Natural killer cell (primary cell): Measurements from ENCODE around the gene TCOF1. TPM values are rescaled to one million over a fixed set of nuclear protein-coding genes. Genes with fewer than 3 reads are reported as not detected.

Experiments used
- ATAC-seq, 3 donors: fragments of 150-1000 bp in 2 of 3; fragments of 200-7000 bp in 1 of 3; cut with Tn5 transposase; 1 replicate in 1 of 3; 2 replicates in 2 of 3; pipeline ENCODE4 v1.10.0; 2021; ENCODE audit warnings: mild to moderate bottlenecking in 2 of 3, moderate library complexity in 2 of 3
- DNase-seq, 2 donors: peaks; one replicate each; pipeline versions ENCODE4 v3.0.0 to v3.0.0-alpha.2; 2013 to 2021; ENCODE audit warnings: mixed read lengths in 1 of 2
- H3K27ac ChIP-seq: one replicate; pipeline ENCODE4 v1.5.1; 2013; ENCODE audit warnings: mild to moderate bottlenecking, low read length
- H3K27me3 ChIP-seq: one replicate; pipeline ENCODE4 v1.6.1; 2013; ENCODE audit warnings: low read length; ENCODE audit not compliant: control insufficient read depth, insufficient read depth
- H3K36me3 ChIP-seq: one replicate; pipeline ENCODE4 v1.6.1; 2013; ENCODE audit warnings: low read length; ENCODE audit not compliant: control insufficient read depth, insufficient read depth
- H3K4me1 ChIP-seq: one replicate; pipeline ENCODE4 v1.6.1; 2013; ENCODE audit warnings: low read length; ENCODE audit not compliant: control insufficient read depth, insufficient read depth
- H3K4me3 ChIP-seq: one replicate; pipeline ENCODE4 v1.5.1; 2013; ENCODE audit warnings: low read length
- H3K9me3 ChIP-seq: one replicate; pipeline ENCODE4 v1.6.1; 2013; ENCODE audit warnings: low read length; ENCODE audit not compliant: control insufficient read depth, insufficient read depth
- H3K27ac Mint-ChIP-seq, 2 donors: one replicate each; pipeline ENCODE4 v1.8.0; 2022; ENCODE audit warnings: mild to moderate bottlenecking in 2 of 2, mixed read lengths in 2 of 2, moderate library complexity in 1 of 2
- H3K27me3 Mint-ChIP-seq, 2 donors: one replicate each; pipeline ENCODE4 v1.8.0; 2022; ENCODE audit warnings: low read depth in 2 of 2, mixed read lengths in 2 of 2
- H3K36me3 Mint-ChIP-seq: one replicate; pipeline ENCODE4 v1.8.0; 2022; ENCODE audit warnings: mixed read lengths
- H3K4me1 Mint-ChIP-seq, 2 donors: one replicate each; pipeline ENCODE4 v1.8.0; 2022; ENCODE audit warnings: mixed read lengths in 2 of 2
- H3K4me3 Mint-ChIP-seq: one replicate; pipeline ENCODE4 v1.8.0; 2022; ENCODE audit warnings: mild to moderate bottlenecking, moderate library complexity, mixed read lengths
- H3K9me3 Mint-ChIP-seq, 2 donors: one replicate each; pipeline ENCODE4 v1.8.0; 2022; ENCODE audit warnings: mixed read lengths in 2 of 2
- WGBS: methylation state at CpG from one replicate; pipeline ENCODE4 v1.1.7; 2013; ENCODE audit warnings: missing lambda C conversion rate; ENCODE audit not compliant: insufficient coverage; 5-methylcytosine and 5-hydroxymethylcytosine counted together
- intact Hi-C: fragments of 100-400 bp; cut with micrococcal nuclease; formaldehyde crosslinking; loops from one replicate; pipeline ENCODE4 v1.14.2; 2022
- total RNA-seq, 4 donors: library from RNA; stranded (reverse); fragments of 120-200 nt in 1 of 4; gene quantifications; one replicate each; pipeline versions ENCODE4 v1.2.3 to v1.2.4, GENCODE V29; 2013 to 2022
- TF ChIP-seq, protein P1 (sequence below): fragments of 200-600 bp; IDR thresholded peaks from one replicate; pipeline ENCODE4 v1.8.0; 2022; ENCODE audit warnings: antibody characterized with exemption

The TCOF1 gene
- total RNA-seq, 3 donors from 2014 or later (not counting 1 experiment from before 2014, with no cell fraction given) = 51.5 to 62.6 (median 51.7) TPM

DNA sequence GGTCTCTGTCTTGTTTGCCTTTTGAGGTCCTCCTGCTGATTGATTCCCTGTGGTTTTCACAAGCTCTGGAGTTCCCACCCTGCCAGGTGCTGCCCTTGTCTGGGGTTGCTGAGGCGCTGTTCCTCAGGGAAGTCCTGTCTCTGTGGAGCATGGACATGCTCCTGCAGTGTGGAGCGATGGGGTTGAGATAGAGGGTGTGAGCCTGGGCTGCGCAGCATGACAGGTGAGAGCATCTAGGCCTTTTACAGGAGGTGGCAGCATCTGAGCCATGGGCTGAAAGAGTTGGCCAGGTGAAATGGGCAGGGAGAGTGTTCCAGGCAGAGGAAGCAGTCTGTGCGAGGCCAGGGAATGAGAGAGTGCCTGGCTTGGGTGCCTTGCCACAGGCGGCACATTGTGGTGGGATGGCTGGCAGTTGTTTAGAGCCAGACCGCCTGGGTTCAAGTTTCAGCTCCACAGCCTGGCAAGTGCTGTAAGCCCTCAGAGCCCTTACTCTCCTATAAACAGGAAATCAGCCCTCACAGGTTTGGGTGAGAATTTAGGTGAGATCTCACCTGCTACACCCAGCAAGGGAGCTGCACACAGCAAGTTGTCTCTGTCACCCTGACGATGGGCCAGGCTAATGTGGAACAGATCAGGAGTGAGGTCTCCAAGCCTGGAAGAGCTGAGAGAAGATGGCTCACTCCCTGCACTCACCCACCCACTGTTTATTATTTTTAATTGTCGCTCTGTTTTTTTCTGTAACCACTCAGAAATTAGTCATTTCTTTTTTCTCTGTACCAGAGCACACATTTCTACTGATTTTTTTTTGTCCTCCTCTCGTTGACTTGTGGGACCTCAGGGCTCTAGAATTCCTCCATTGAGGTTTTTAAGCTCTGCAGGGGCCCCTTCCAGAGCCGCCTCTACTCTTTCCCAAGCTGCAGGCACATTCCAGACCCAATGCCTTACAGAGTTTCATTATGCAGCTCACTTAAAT is 19.6 kb downstream of the TCOF1 start:
- Histone ChIP-seq H3K27me3 (no peaks in the 10 kb centered on the region), H3K4me3 (no peak overlapping the region), H3K4me1 (peaks cover 45% of the 10 kb centered on the region), H3K36me3 (peaks cover 91% of the 10 kb centered on the region), H3K9me3 (no peaks in the 10 kb centered on the region), H3K27ac (peak overlapping the region; percentile 56)
- WGBS = 59% methylated on average over 9 of the region's 10 CpGs
- Mint-ChIP-seq H3K27ac (peak overlapping the region; percentile 81 to 86), H3K9me3 (no peaks in the 10 kb centered on the region), H3K36me3 (peaks cover 7% of the 10 kb centered on the region), H3K27me3 (no peaks in the 10 kb centered on the region), H3K4me3 (peak overlapping the region; percentile 78), H3K4me1 (peaks cover 21 to 38% of the 10 kb centered on the region in 2 donors)
- TF ChIP-seq, protein P1, sequence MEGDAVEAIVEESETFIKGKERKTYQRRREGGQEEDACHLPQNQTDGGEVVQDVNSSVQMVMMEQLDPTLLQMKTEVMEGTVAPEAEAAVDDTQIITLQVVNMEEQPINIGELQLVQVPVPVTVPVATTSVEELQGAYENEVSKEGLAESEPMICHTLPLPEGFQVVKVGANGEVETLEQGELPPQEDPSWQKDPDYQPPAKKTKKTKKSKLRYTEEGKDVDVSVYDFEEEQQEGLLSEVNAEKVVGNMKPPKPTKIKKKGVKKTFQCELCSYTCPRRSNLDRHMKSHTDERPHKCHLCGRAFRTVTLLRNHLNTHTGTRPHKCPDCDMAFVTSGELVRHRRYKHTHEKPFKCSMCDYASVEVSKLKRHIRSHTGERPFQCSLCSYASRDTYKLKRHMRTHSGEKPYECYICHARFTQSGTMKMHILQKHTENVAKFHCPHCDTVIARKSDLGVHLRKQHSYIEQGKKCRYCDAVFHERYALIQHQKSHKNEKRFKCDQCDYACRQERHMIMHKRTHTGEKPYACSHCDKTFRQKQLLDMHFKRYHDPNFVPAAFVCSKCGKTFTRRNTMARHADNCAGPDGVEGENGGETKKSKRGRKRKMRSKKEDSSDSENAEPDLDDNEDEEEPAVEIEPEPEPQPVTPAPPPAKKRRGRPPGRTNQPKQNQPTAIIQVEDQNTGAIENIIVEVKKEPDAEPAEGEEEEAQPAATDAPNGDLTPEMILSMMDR = no peak
- peak in 1 of 2 donors; percentile 49 for DNase-seq
- peak; percentile 65 to 73 (median 68) for ATAC-seq
- intact Hi-C loops = no loop called here

DNA sequence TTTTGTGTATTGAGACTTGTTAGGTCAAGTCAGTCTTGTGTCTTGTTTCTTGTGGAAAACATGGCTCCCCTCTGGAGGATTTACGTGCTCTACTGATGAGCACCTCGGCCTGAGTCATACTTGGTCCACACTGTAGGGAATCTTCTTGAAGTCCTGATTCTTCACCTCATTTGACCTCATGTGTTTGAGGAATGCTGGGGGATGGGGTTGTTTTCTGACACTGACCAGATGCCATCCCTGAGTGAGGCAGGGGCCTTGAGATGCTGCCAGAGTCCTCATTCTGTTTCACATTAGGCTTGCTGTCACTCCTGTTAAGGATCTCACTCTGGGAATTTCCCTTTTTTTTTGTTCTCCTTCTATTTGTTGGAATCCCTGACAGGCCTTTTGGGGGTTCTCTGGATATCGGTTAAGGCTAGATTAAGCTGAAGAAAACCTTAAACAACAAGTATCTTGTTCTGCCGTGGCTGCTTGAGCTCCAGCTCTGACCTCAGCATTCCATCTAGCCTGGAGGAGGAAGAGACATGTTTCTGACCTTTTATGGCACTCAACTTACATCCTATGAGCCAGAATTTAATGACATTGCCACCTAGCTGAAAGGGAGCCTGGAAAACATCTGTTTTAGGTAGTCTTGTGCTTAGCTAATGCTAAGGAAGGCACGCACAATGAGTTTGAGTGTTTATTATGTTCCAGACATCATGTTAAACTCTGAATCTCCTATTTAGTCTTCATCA is 20.6 kb downstream of the TCOF1 start:
- H3K4me3 Mint-ChIP-seq = peak overlapping the region; percentile 78
- H3K27me3 ChIP-seq = no peaks in the 10 kb centered on the region
- H3K4me1 Mint-ChIP-seq = peaks cover 21 to 38% of the 10 kb centered on the region in 2 donors
- peaks cover 91% of the 10 kb centered on the region for H3K36me3 ChIP-seq
- ATAC-seq (no peak), DNase-seq (no peak)
- H3K9me3 ChIP-seq = no peaks in the 10 kb centered on the region
- no peak overlapping the region for H3K4me3 ChIP-seq
- WGBS = 100% methylated on average over 5 of the region's 5 CpGs
- intact Hi-C loops = no loop called here
- peaks cover 45% of the 10 kb centered on the region for H3K4me1 ChIP-seq
- peaks cover 7% of the 10 kb centered on the region for H3K36me3 Mint-ChIP-seq
- H3K27ac Mint-ChIP-seq = peak overlapping the region; percentile 81 to 86
- H3K27me3 Mint-ChIP-seq = no peaks in the 10 kb centered on the region
- peak overlapping the region; percentile 56 for H3K27ac ChIP-seq
- H3K9me3 Mint-ChIP-seq = no peaks in the 10 kb centered on the region
- TF ChIP-seq, protein P1 = no peak

DNA sequence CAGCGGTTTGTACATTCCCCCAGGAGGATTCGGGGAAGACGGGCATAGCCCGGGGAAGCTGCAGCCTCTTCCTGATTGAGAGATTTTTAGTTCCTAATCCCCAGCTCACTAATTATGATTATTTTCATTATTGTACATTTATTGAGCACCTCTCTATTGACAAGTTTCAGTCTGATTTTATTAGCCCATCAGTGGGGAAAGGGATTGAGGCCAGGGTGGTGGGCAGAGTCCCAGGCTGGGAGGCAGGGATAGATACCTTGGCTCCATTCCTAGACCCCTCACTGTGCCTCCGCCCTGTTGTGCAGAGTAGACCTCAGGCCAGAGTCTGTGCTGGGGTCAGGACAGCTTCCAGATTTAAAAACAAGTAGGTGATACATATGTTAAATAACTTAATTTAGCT is 27.2 kb downstream of the TCOF1 start:
- Mint-ChIP-seq H3K27me3 (no peaks in the 10 kb centered on the region), H3K36me3 (peaks cover 8% of the 10 kb centered on the region), H3K4me1 (no peaks in the 10 kb centered on the region), H3K27ac (no peak overlapping the region), H3K4me3 (no peak overlapping the region), H3K9me3 (no peaks in the 10 kb centered on the region)
- intact Hi-C loops = no loop called here
- ATAC-seq (no peak), DNase-seq (no peak)
- Histone ChIP-seq H3K4me3 (no peak overlapping the region), H3K27me3 (no peaks in the 10 kb centered on the region), H3K36me3 (peaks cover 79% of the 10 kb centered on the region), H3K27ac (no peak overlapping the region), H3K4me1 (no peaks in the 10 kb centered on the region), H3K9me3 (no peaks in the 10 kb centered on the region)
- 97% methylated on average over 5 of the region's 5 CpGs for WGBS
- TF ChIP-seq, protein P1 = no peak
